Bronchial epithelial cell (primary cell): Measurements from ENCODE around the gene PFKL. TPM values are rescaled to one million over a fixed set of nuclear protein-coding genes. Genes with fewer than 3 reads are reported as not detected.
"Not testable (repeated sequence)": the region's sequence is repeated elsewhere in the genome, so short reads cannot be mapped to it uniquely, and the experiment has no call there.

Experiments
- DNase-seq: peaks from one replicate; pipeline ENCODE4 v3.0.0-alpha.2; 2010; ENCODE audit warnings: low read depth
- FAIRE-seq: peaks from 2 replicates; lab custom pipeline; 2011; peaks lifted over from hg19 to GRCh38; lab: Jason Lieb, UNC
- H3K27me3 ChIP-seq: 2 replicates; pipeline ENCODE4 v1.5.1; 2011; ENCODE audit warnings: low read length; ENCODE audit not compliant: control insufficient read depth, insufficient read depth
- H3K36me3 ChIP-seq: 2 replicates; pipeline ENCODE4 v1.5.1; 2011; ENCODE audit warnings: low read length; ENCODE audit not compliant: control insufficient read depth, insufficient read depth
- H3K4me3 ChIP-seq: 2 replicates; pipeline ENCODE4 v1.5.1; 2011; ENCODE audit warnings: mild to moderate bottlenecking, low read depth, low read length, control low read depth
- total RNA-seq: library from RNA; depleted of rRNA; stranded (reverse); fragments of >200 nt; gene quantifications from 2 replicates; pipeline ENCODE4 v1.2.1, GENCODE V29; 2014
- TF ChIP-seq, protein P1 (sequence below): IDR thresholded peaks from 2 replicates; pipeline ENCODE4 v1.5.1; 2011; ENCODE audit warnings: mild to moderate bottlenecking, moderate library complexity, low read length, control low read depth, inconsistent platforms; ENCODE audit not compliant: insufficient read depth, severe bottlenecking

PFKL gene
- total RNA-seq, 1 donor from 2014 or later = 148 TPM

DNA sequence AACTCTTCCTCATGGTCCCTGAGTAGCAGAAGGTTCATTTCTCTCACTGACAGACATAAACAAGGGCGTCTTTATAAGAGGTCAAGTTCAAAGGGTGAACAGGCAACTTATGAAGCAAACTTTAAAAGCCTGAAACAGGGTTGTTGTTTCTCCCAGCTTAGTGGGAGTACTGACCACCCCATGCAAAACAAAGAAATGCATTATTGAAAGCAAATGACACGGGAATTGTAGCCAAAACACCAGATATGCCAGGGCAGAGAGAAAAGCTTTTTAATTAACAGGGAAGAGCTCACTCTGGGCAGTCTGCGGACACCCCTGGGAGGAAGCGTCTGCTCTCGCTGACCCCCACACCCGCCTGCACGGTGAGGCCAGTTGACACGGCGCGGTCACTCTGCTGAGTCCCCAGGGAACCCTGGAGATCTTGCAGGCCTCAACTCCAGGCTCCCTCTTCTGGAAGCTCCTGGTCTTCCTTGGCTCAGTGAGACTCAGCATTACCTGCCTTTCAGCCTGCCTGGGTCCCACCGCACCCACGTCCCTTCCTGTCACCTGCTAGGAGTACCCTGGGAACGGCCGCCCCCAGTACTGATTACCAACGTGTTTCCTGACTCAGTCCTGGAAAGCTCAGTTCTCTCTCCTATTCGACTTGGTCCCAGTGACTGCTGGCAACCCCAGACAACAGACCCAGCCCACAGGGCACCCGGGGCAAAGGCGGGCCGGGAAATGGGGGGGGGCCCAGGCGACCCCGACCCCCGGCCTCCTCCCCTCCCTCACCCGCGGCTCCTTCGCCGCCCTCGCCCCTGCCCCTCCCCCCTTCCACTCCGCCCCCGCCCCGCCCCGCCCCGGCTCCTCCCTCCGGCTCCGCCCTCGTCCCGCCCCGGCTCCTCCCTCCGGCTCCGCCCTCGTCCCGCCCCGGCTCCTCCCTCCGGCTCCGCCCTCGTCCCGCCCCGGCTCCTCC is 38.4 kb downstream of the PFKL start:
- no peak for FAIRE-seq
- H3K4me3 ChIP-seq = peak overlapping the region; percentile 37
- TF ChIP-seq, protein P1, sequence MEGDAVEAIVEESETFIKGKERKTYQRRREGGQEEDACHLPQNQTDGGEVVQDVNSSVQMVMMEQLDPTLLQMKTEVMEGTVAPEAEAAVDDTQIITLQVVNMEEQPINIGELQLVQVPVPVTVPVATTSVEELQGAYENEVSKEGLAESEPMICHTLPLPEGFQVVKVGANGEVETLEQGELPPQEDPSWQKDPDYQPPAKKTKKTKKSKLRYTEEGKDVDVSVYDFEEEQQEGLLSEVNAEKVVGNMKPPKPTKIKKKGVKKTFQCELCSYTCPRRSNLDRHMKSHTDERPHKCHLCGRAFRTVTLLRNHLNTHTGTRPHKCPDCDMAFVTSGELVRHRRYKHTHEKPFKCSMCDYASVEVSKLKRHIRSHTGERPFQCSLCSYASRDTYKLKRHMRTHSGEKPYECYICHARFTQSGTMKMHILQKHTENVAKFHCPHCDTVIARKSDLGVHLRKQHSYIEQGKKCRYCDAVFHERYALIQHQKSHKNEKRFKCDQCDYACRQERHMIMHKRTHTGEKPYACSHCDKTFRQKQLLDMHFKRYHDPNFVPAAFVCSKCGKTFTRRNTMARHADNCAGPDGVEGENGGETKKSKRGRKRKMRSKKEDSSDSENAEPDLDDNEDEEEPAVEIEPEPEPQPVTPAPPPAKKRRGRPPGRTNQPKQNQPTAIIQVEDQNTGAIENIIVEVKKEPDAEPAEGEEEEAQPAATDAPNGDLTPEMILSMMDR = peak; percentile 60
- H3K36me3 ChIP-seq = no peaks in the 10 kb centered on the region
- H3K27me3 ChIP-seq = no peaks in the 10 kb centered on the region
- DNase-seq = peak; percentile 60

DNA sequence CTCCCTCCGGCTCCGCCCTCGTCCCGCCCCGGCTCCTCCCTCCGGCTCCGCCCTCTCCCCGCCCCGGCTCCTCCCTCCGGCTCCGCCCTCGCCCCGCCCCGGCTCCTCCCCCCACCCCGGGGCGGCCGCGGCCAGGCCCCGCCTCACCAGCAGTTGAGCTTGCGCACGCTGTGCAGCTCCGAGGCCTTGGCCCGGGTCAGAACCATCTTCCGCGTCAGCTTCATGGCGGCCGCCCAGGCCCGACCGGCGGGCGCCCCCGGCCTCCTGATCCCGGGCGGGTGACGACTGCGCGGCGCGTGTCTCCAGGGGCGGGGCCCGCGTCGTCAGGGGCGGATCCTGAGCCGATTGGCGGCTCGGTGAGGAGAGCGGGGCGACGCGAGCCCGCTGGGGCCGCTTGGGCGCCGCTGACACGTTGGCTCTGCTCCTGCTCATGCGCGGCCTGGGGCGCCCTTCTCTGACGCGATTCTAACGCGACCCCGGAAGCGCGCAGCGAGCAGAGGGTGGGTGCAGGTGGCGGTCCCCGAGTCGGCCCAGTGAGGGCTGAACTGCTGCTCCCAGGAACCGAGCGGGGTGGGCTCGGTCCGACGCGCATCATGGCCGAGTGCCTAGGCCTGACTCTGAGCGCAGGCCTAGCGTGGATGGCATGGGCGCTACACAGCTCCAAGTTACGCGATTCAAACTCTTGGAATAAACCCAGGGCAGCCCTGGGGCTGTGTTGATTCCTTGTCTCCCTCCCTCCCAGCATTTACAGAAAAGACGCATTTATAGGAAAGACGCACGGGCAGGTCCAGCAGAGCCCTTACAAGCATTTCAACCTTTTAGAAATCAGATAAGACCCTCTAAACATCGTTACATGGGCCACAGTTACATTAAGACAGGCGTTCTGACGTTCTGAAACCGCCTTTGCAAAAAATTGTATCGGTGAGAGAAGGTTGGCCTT is 39.4 kb downstream of the PFKL start, which contains the start of gene CFAP410:
TSS of gene CFAP410 (minus strand) at position 420 of the 940 bp plus-strand sequence. CDS start at position 224, 196 bp downstream.
- peak; percentile 78 for DNase-seq
- TF ChIP-seq, protein P1 = no peak
- no peak for FAIRE-seq
- H3K4me3 ChIP-seq = peak within 1 kb of the TSS; percentile 99
- H3K27me3 ChIP-seq = no peaks in the 10 kb centered on the region
- no peaks in the 10 kb centered on the region for H3K36me3 ChIP-seq

DNA sequence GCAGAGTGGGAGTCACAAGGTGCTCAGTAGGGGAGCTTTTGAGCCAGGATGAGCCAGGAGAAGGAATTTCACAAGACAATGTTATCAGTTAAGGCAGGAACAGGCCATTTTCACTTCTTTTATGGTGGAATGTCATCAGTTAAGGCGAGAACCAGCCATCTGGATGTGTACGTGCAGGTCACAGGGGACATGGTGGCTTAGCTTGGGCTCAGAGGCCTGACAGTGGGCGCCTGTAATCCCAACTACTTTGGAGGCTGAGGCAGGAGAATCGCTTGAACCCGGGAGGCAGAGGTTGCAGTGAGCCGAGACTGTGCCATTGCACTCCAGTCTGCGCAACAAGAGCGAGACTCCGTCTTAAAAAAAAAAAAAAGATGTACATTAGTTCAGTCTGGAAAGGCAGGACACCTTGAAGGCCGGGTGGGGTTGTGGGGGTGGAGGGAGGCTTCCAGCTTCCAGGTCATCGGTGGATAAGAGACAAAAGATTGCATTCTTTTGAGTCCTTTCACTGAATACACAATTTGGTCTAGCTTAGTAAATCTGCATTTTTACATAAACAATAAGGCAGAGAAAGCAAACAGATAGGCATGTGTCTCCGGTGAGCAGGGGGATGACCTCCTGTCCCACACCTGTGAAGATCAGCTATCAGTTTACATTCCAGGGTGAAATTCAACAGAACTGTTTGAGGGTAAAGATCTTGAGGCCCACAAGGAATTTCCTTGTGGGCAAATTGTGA is 42.0 kb downstream of the PFKL start:
- not testable (repeated sequence) for FAIRE-seq, H3K27me3 ChIP-seq, H3K4me3 ChIP-seq, DNase-seq, H3K36me3 ChIP-seq

DNA sequence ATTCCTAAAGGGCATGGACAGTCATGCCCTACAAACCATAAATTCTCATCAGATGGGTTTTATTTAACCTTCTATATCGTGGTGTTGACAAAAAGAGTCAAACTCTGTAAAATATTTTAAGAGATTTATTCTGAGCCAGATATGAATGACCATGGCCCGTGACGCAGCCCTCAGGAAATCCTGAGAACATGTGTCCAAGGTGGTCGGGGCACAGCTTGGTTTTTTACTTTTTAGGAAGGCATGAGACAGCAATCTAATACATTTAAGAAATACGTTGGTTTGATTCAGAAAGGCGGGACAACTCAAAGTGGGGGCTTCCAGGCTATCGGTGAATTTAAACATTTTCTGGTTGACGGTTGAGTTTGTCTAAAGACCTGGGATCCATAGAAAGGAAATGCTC is 43.1 kb downstream of the PFKL start:
- H3K36me3 ChIP-seq, H3K4me3 ChIP-seq, FAIRE-seq, H3K27me3 ChIP-seq, DNase-seq: not testable (repeated sequence)

DNA sequence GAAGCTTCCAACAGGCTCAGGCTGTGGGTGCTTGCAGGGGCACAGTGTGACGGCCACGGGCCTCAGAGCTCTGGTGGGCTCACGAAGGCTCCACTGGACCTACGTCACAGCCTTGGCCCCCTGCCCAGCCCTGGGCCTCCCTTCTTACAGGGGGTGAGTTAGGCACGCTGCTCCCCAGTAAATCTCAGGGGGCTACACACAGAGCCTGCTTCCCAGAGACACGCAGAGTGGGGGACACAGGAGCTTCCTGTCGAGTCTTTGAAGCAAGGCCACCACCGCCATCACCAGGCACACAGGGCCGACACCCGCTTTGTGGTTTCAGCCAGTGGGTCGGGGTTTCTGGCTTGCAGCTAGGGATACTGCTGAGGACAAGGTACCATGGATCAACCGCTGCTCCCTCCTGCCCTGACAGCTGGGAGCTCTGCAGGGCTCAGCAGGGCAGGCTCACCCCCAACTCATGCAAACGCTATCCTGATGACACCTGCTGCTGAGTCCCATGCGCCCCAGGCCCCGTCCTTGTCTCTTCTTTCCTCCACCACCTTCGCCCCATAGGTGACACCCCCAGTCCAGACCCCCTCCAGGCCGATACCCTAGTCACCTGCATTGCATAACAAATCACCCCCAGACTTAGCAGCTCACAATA is 44.8 kb downstream of the PFKL start:
- no peak for DNase-seq
- TF ChIP-seq, protein P1 = no peak
- H3K4me3 ChIP-seq = no peak overlapping the region
- FAIRE-seq = no peak
- no peaks in the 10 kb centered on the region for H3K36me3 ChIP-seq
- peaks cover 10% of the 10 kb centered on the region for H3K27me3 ChIP-seq

DNA sequence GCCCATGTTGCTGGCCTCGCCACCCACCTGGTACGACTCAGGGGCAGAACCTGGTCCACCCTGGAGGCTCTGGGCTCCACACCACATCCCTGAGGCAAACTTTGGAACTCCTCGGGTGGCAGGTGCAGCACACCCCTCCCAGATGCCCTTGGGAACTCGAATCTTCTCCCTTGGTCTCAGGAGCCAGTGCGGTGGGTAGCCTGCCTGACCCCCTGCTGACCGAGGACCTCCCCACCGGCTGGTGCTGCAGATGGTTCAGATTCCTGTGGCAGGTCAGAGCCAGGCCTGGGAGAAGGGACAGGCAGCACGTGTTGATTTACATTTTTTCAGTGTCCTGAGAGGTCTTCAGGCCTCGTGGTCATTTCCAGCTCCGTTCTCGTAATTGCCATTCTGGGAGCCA is 45.6 kb downstream of the PFKL start:
- no peak for DNase-seq
- H3K27me3 ChIP-seq = peaks cover 10% of the 10 kb centered on the region
- no peak overlapping the region for H3K4me3 ChIP-seq
- TF ChIP-seq, protein P1 = no peak
- FAIRE-seq = no peak
- H3K36me3 ChIP-seq = no peaks in the 10 kb centered on the region
